IMR-90 (cell line): ENCODE results near the gene ITIH4. TPM values are rescaled to one million over a fixed set of nuclear protein-coding genes. Genes with fewer than 3 reads are reported as not detected.

Experiments used
- ATAC-seq: fragments of 200-7000 bp; cut with Tn5 transposase; 2 replicates; pipeline ENCODE4 v1.9.1; 2020; ENCODE audit warnings: low read depth, mild to moderate bottlenecking, moderate library complexity
- BruUV-seq: library from RNA; stranded (reverse); fragments of 400-500 nt; replicated peaks from 2 replicates; lab custom pipeline; 2021; lab: Mats Ljungman, UMichigan
- CTCF ChIA-PET: fragments of 300-600 bp; formaldehyde crosslinking; extraction: SDS; loops from one replicate; lab custom pipeline; 2021; ENCODE audit warnings: antibody characterized with exemption; lab: Yijun Ruan, JAX
- POLR2A ChIA-PET: fragments of 300-600 bp; sonication (Branson Sonifier 250); formaldehyde crosslinking; loops from one replicate; lab custom pipeline; 2022; ENCODE audit warnings: antibody characterized with exemption; ENCODE audit not compliant: unreplicated experiment; lab: Charles Lee
- DNase-seq: peaks from one replicate; pipeline ENCODE4 v3.0.0; 2013
- H2AFZ ChIP-seq: replicated peaks from 2 replicates; pipeline ENCODE3; 2013; ENCODE audit warnings: low read length, mild to moderate bottlenecking; ENCODE audit not compliant: poor library complexity
- H2AK5ac ChIP-seq: 2 replicates; pipeline ENCODE4 v1.6.1; 2013; ENCODE audit warnings: low read depth, low read length, inconsistent platforms
- H2AK9ac ChIP-seq: replicated peaks from 2 replicates; pipeline ENCODE3; 2013; ENCODE audit warnings: mild to moderate bottlenecking, low read depth, low read length, moderate library complexity; ENCODE audit not compliant: poor library complexity
- H2BK120ac ChIP-seq: 2 replicates; pipeline ENCODE4 v1.6.1; 2013; ENCODE audit warnings: low read depth, low read length, inconsistent platforms
- H2BK15ac ChIP-seq: 3 replicates; pipeline ENCODE4 v1.6.1; 2013; ENCODE audit warnings: low read depth, low read length, inconsistent platforms
- H2BK20ac ChIP-seq: 2 replicates; pipeline ENCODE4 v1.6.1; 2013; ENCODE audit warnings: low read depth, mild to moderate bottlenecking, inconsistent platforms, low read length, moderate library complexity
- H2BK5ac ChIP-seq: 2 replicates; pipeline ENCODE4 v1.6.1; 2013; ENCODE audit warnings: mild to moderate bottlenecking, low read depth, low read length, inconsistent platforms; ENCODE audit not compliant: poor library complexity, severe bottlenecking
- H3K14ac ChIP-seq: replicated peaks from 2 replicates; pipeline ENCODE4 v1.6.1; 2013; ENCODE audit warnings: low read depth, low read length, inconsistent platforms
- H3K18ac ChIP-seq: 2 replicates; pipeline ENCODE4 v1.6.1; 2013; ENCODE audit warnings: low read depth, low read length, control low read depth
- H3K23ac ChIP-seq: 2 replicates; pipeline ENCODE4 v1.6.1; 2013; ENCODE audit warnings: low read depth, low read length, inconsistent platforms
- H3K27ac ChIP-seq: 2 replicates; pipeline ENCODE4 v1.5.1; 2013; ENCODE audit warnings: mild to moderate bottlenecking, control low read depth, low read length; ENCODE audit not compliant: insufficient read depth
- H3K27me3 ChIP-seq: 2 replicates; pipeline ENCODE4 v1.6.1; 2013; ENCODE audit warnings: low read length; ENCODE audit not compliant: control insufficient read depth, insufficient read depth
- H3K36me3 ChIP-seq: 2 replicates; pipeline ENCODE4 v1.6.1; 2013; ENCODE audit warnings: low read length, mixed read lengths; ENCODE audit not compliant: control insufficient read depth, insufficient read depth
- H3K4ac ChIP-seq: 2 replicates; pipeline ENCODE4 v1.6.1; 2013; ENCODE audit warnings: low read depth, low read length, inconsistent platforms
- H3K4me1 ChIP-seq: 2 replicates; pipeline ENCODE4 v1.6.1; 2013; ENCODE audit warnings: low read length, mixed read lengths; ENCODE audit not compliant: control insufficient read depth, insufficient read depth
- H3K4me2 ChIP-seq: 2 replicates; pipeline ENCODE4 v1.6.1; 2013; ENCODE audit warnings: low read depth, mild to moderate bottlenecking, control low read depth, low read length, moderate library complexity
- H3K4me3 ChIP-seq: 2 replicates; pipeline ENCODE4 v1.5.1; 2013; ENCODE audit warnings: low read depth, mild to moderate bottlenecking, control low read depth, low read length, moderate library complexity; ENCODE audit not compliant: insufficient read depth
- H3K56ac ChIP-seq: 2 replicates; pipeline ENCODE4 v1.6.1; 2013; ENCODE audit warnings: low read length, inconsistent platforms; ENCODE audit not compliant: insufficient read depth; ENCODE audit errors: extremely low read depth
- H3K79me1 ChIP-seq, 2 experiments: 2 replicates each; pipeline ENCODE4 v1.6.1; 2013; ENCODE audit warnings: low read length in 2 of 2, inconsistent platforms in 1 of 2, low read depth in 1 of 2
- H3K9ac ChIP-seq: 2 replicates; pipeline ENCODE4 v1.6.1; 2013; ENCODE audit warnings: low read depth, low read length, control low read depth
- H3K9me1 ChIP-seq: 2 replicates; pipeline ENCODE4 v1.6.1; 2013; ENCODE audit warnings: low read length, inconsistent platforms; ENCODE audit not compliant: insufficient read depth
- H3K9me3 ChIP-seq: 2 replicates; pipeline ENCODE4 v1.6.1; 2013; ENCODE audit warnings: low read length; ENCODE audit not compliant: control insufficient read depth, insufficient read depth
- H4K20me1 ChIP-seq: 2 replicates; pipeline ENCODE4 v1.6.1; 2013; ENCODE audit warnings: low read length, inconsistent platforms; ENCODE audit not compliant: insufficient read depth
- H4K5ac ChIP-seq: 2 replicates; pipeline ENCODE4 v1.6.1; 2013; ENCODE audit warnings: mild to moderate bottlenecking, low read depth, low read length, control low read depth
- H4K8ac ChIP-seq, 2 experiments: 2 replicates each; pipeline ENCODE4 v1.6.1; 2013; ENCODE audit warnings: low read depth in 2 of 2, low read length in 2 of 2, control low read depth in 1 of 2, inconsistent platforms in 1 of 2
- H4K91ac ChIP-seq: 2 replicates; pipeline ENCODE4 v1.6.1; 2013; ENCODE audit warnings: low read depth, low read length, inconsistent platforms; ENCODE audit not compliant: insufficient read depth
- BHLHE40 ChIP-seq: fragments of 150-350 bp; IDR thresholded peaks from 2 replicates; pipeline ENCODE4 v1.6.1; 2016; ENCODE audit warnings: mild to moderate bottlenecking, low read depth, low read length
- CEBPB ChIP-seq: IDR thresholded peaks from 2 replicates; pipeline ENCODE4 v1.6.1; 2012; ENCODE audit warnings: low read depth, low read length, improper control_type of control experiment
- CHD1 ChIP-seq: IDR thresholded peaks from 2 replicates; pipeline ENCODE4 v1.6.1; 2012; ENCODE audit warnings: low read depth, low read length, improper control_type of control experiment
- CTCF ChIP-seq: conservative IDR thresholded peaks from 2 replicates; pipeline ENCODE4 v1.5.1; 2012; ENCODE audit warnings: mild to moderate bottlenecking, low read depth, low read length, improper control_type of control experiment
- NFE2L2 ChIP-seq: fragments of 150-350 bp; IDR thresholded peaks from 2 replicates; pipeline ENCODE4 v1.6.1; 2016; ENCODE audit warnings: low read depth, mild to moderate bottlenecking, low read length
- POLR2A ChIP-seq: IDR thresholded peaks from 2 replicates; pipeline ENCODE4 v1.6.1; 2012; ENCODE audit warnings: mild to moderate bottlenecking, low read depth, low read length
- RCOR1 ChIP-seq: IDR thresholded peaks from 2 replicates; pipeline ENCODE4 v1.6.1; 2012; ENCODE audit warnings: mild to moderate bottlenecking, low read length, improper control_type of control experiment; ENCODE audit not compliant: insufficient replicate concordance
- USF2 ChIP-seq: fragments of 150-350 bp; IDR thresholded peaks from 2 replicates; pipeline ENCODE4 v1.6.1; 2017; ENCODE audit warnings: mild to moderate bottlenecking, antibody characterized with exemption, low read length, low read depth
- WGBS, 2 experiments: methylation state at CpG; one replicate each; pipeline versions ENCODE4 v1.1.5 to v1.1.7; 2013; ENCODE audit warnings: missing lambda C conversion rate in 2 of 2; ENCODE audit not compliant: insufficient read length in 1 of 2; ENCODE audit errors: extremely low coverage in 2 of 2; 5-methylcytosine and 5-hydroxymethylcytosine counted together
- dilution Hi-C: fragments of 300-500 bp; cut with HindIII; formaldehyde crosslinking; loops from one replicate; pipeline ENCODE4 v1.14.3; 2018; ENCODE audit warnings: low sequenced_read_pairs; ENCODE audit not compliant: unreplicated experiment
- in situ Hi-C: fragments of 300-500 bp; cut with MboI; formaldehyde crosslinking; loops from 3 replicates; pipeline ENCODE4 v1.14.3; 2019; ENCODE audit warnings: low sequenced_read_pairs, inconsistent platforms, mixed read lengths
- intact Hi-C: fragments of 100-400 bp; cut with micrococcal nuclease; formaldehyde crosslinking; loops from 2 replicates; pipeline ENCODE4 v1.10.0; 2022
- polyA plus RNA-seq, 3 experiments: library from polyadenylated mRNA; depleted of rRNA; stranded (reverse); fragments of >200 nt; gene quantifications; 2 replicates each; pipeline ENCODE4 v1.2.3, GENCODE V29; 2012; ENCODE audit warnings: low replicate concordance in 1 of 3
- total RNA-seq: library from RNA; depleted of rRNA; stranded (reverse); fragments of >200 nt; gene quantifications from 2 replicates; pipeline ENCODE4 v1.2.3, GENCODE V29; 2012

ITIH4 gene
- total and polyA plus RNA-seq, 2 of the 4 experiments (the other 2 are of a cell fraction), result 0.26 to 0.36 TPM

GRCh38 chr3:52771702-52772101 is 58.8 kb downstream of the ITIH4 start:
- in situ Hi-C loops, result no loop called here

More at GRCh38 chr3:52771702-52772101, 58.8 kb downstream of the ITIH4 start:
- no peak overlapping the region for H2BK120ac ChIP-seq
- H2BK15ac ChIP-seq, result no peak overlapping the region
- ATAC-seq (no peak), DNase-seq (no peak)
- no peak overlapping the region for H3K4me3 ChIP-seq
- peaks cover 4% of the 10 kb centered on the region for H3K9me1 ChIP-seq
- peak overlapping the region; percentile 83 for H2AK9ac ChIP-seq
- dilution Hi-C loops (no loop called here), intact Hi-C loops (loop anchor here (2.0 kb wide), 1 partner anchor 163 kb away; no protein-coding TSS in a partner anchor)
- peaks cover 4% of the 10 kb centered on the region; the same call in 1 of the 2 replicates for H3K27me3 ChIP-seq
- H3K27ac ChIP-seq, result no peak overlapping the region
- no peak overlapping the region for H4K91ac ChIP-seq
- peak overlapping the region; percentile 90; the same call in 1 of the 2 replicates for H4K5ac ChIP-seq
- no TSS peak for BruUV-seq
- no peak overlapping the region for H2AK5ac ChIP-seq
- no peak overlapping the region for H3K18ac ChIP-seq
- no peak overlapping the region for H3K4ac ChIP-seq
- ChIA-PET CTCF (interaction anchor here (0.5 to 1.2 kb wide), 2 partner anchors 13 to 443 kb away, joined by 3 to 4 read pairs; no protein-coding TSS in a partner anchor), POLR2A (no interaction called here)
- no peaks in the 10 kb centered on the region for H4K20me1 ChIP-seq
- no peak overlapping the region for H2BK5ac ChIP-seq
- H2AFZ ChIP-seq, result peak overlapping the region; percentile 96
- H3K14ac ChIP-seq, result no peak overlapping the region
- H3K9ac ChIP-seq, result no peak overlapping the region
- H3K79me1 ChIP-seq, result peaks cover 13 to 23% of the 10 kb centered on the region in 2 experiments
- no peak overlapping the region for H3K56ac ChIP-seq
- no peak overlapping the region for H3K23ac ChIP-seq
- H3K9me3 ChIP-seq, result no peaks in the 10 kb centered on the region
- H3K36me3 ChIP-seq, result peaks cover 4% of the 10 kb centered on the region
- H3K4me2 ChIP-seq, result no peak overlapping the region
- TF ChIP-seq NFE2L2, result no peak
- no peak for TF ChIP-seq USF2
- TF ChIP-seq CTCF, result no peak
- no peak for TF ChIP-seq CHD1
- TF ChIP-seq BHLHE40, result no peak
- no peak for TF ChIP-seq RCOR1
- no peak for TF ChIP-seq CEBPB
- TF ChIP-seq POLR2A, result no peak
- no peaks in the 10 kb centered on the region for H3K4me1 ChIP-seq
- WGBS, 2 experiments, result 88% methylated on average over 7 of the region's 10 CpGs; no CpG with 5 or more reads in 1 of the 2 experiments
- no peak overlapping the region for H2BK20ac ChIP-seq
- H4K8ac ChIP-seq, result peak overlapping the region; percentile 97 to 100
